ENCODE results near the gene ADSS1.
"Not testable (repeated sequence)": the region's sequence is repeated elsewhere in the genome, so short reads cannot be mapped to it uniquely, and the experiment has no call there.

ADSS1 gene

DNA sequence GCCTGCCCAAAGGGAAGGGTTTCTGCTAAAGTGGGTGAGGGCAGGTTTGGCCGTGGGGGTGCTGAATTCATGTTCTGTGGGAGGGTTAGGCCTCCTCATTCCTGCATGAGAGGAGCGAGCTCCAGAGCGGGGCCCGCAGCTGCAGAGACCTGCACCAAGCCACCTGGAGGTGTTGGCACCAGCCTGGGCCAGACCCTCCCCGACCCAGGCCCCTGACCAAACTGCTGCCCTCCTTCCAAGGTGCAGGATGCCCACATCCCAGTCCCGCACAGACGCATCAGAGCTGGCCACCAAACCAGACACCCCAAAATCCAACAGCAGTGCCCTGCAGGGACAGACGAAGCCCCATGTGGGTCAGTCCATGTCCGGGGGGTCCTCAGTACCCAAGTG lies 10.6 kb downstream of the ADSS1 start:
- no peak for DNase-seq (ENCODE audit: low spot score)

DNA sequence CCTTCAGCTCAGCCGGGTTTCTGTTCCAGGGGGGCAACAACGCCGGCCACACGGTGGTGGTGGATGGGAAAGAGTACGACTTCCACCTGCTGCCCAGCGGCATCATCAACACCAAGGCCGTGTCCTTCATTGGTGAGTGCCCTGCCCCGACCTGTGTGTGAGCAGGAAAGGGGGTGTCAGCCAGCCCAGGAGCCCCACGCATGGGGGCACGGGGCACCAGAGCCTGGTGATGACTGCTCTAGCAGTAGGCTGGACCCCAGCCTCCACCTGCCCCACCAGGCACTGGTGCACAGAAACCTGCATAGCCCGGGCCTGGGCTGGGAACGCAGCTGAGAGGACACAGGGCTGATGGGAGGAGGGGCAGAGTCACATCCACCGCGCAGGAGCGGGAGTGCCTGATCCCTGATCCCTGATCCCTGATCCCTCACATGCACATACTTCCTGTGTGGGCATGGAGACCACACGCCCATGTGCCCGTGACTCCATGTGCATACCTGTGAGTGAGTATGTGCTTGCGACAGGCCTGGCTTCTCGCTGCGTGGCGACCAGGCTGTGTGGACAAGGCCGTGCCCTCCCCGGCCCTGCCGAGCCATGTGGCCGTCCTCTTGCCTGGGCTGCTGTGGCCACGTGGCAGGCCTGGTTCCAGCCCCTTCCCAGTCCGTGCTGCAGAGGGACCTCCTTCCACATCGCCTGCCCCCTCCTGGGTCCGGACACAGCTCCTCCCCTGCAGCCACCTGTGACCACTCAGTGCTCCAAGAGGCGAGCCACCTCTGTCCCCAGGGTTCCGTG lies 11.2 kb downstream of the ADSS1 start:
- DNase-seq (ENCODE audit: low spot score), result no peak

DNA sequence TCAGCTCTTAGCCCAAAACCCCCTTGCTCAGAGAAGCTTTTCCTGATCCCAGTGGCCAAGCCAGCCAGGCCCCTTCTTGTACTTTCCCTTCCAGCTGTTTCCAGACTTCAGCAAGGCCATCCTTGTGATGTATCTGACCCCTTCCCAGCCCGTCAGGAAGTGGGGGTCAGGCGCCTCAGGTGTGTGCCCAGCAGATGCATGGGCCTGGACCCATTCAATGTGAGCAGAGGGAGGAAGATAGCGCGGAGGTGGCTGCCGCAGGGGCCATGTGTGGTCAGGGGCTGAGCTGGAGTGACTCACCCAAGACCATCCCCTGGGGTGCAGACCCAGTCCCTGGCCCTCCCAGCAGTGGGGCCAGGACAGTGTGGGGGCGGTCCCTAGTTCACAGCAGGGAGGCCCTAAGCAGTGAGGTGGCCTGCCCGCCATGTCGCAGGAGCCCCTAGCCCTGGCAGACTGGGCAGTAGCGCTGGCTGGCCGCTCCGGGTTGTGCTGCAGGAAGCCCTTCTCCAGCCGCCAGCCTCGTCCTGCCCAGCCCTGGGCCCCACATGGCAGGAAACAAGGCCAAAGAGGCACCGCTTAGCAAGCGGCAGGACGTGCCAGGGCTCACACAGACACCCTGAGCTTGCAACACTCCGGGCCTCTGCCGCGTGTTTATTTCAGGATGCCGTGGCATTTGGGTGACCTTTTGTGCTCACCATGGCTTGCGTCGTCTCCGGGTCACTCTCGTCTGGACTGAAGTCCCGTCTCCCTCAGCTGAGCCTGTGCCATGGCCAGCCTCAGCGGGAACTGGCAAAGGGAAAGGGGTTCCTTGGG lies 12.0 kb downstream of the ADSS1 start:
- DNase-seq (ENCODE audit: low spot score), result peak; percentile 70

DNA sequence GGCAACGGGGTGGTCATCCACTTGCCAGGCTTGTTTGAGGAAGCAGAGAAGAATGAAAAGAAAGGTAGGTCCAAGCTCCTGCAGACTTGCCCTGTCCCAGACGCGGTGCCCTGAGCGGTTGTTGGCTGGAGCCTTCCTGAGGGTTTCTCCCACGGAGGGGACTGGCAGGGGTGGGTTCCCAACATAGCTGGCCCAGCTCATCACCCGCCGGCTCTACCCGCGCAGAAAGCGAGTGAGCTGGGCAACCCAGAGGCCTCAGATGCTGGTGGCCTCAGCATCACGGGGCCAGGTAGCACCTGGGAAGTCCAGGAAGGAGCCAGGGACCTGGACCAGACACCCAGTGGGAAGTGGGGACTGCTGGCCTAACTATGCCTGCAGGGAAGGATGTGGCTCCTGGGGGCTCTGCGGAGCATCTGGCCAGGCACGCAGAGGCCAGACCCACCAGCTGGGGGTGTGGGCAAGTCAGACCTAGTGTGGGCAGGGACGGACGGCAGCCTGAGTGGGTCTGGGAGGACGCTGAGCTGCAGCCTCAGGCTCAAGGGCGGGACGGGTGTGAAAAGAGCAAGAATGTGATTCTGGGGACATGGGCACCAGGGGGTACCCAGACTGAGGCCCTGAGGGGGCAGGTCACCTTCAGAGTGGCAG lies 14.5 kb downstream of the ADSS1 start:
- DNase-seq (ENCODE audit: low spot score), result no peak

DNA sequence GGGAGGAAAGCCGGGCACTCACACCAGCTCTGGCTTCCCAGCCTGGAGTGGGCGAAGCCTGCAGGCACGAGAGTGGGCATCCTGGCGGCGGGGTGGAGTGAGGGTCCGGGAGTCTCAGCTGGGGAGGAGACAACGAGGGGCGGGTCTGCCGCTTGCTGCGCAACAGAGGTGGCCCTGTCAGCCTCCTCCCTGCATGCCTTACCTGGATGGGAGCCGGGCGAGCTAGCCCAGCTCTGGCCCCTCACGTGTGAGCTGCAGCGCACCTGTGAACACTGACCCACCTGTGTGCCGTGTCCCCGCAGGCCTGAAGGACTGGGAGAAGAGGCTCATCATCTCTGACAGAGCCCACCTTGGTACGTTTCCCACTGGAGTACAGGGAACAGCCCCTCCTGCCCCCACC lies 15.0 kb downstream of the ADSS1 start:
- no peak for DNase-seq (ENCODE audit: low spot score)

DNA sequence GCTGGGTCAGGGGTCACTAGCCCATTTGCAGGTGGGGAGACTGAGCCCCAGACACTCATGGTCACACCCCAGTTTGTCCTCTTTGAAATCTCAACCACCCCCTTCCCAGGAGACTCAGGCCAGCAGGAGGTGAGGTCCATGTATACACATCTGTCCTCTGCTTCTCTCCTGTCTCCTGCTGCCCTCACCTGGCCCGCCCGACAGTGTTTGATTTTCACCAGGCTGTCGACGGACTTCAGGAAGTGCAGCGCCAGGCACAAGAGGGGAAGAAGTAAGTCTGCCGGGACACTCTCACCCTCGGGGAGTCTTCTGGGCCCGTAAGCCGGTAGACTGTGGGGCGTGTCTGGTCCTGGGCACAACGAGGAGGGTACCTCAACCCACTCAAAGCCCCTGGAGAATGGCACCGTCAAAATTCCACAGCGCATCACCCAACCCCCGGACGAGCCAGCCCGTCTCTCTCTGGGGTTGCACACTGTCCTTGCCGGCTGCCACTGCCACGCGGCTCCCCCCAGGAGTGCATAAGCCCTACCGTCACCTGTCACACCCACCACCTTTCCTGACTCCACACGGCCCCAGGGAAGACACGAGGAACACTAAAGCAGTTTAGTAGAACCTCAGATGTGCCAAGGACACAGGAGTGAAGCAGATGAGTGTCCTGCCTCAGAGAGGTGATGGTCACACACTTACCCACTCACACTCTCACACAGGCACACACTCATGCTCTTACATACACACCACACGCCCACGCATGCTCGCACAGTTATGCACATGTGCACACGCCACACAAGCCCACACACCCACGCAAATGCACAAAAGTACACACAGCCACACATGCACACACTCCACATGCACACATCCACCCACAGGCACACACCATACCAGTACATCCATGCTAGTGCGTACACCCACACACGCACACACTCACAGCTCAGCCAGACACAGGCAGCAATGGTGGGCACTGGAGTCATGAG lies 15.8 kb downstream of the ADSS1 start:
- no peak for DNase-seq (ENCODE audit: low spot score)

DNA sequence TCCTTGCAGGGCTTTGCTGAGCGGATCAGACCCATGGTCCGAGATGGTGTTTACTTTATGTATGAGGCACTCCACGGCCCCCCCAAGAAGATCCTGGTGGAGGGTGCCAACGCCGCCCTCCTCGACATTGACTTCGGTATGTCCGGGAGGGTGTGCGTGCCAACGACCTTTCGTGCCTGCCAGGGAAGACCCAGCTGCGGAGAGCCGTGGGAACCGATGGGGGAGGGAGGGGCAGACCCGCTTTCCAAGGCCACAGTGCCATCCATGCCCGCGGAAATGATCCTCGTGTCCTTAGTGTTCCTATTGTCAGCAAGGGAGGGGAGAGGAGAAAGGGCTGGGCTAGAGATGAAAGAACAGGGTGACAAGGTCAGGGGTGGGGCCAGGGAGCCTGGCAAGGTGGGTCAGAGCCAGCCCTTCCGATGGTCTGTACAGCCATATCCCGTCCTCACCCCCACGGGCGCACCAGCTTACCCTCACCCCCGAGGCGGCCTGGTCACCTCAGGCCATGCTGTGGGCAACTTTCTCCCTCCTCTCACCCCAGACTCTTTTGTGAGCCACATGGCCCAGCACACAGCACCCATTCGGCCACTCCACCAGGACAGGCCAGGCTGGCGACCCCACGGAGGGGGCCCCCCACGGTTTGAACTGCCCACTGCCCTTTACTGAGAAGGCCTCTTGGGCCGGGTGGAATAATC lies 17.2 kb downstream of the ADSS1 start:
- no peak for DNase-seq (ENCODE audit: low spot score)

DNA sequence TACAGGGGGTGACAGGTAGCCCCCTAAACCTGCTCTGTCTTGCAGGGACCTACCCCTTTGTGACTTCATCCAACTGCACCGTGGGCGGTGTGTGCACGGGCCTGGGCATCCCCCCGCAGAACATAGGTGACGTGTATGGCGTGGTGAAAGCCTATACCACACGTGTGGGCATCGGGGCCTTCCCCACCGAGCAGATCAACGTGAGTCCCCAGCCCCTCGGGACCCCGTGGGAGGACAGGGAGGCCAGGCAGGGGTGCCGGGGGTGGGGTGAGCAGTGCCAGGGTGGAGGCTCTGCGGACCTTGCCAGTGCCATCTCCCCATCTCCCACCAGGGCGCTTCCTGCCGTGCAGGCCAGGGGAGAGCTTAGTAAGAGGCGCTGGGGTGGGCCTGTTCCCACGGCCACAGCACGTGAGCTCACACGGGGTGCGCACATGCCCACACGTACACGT lies 17.8 kb downstream of the ADSS1 start:
- DNase-seq (ENCODE audit: low spot score), result no peak

DNA sequence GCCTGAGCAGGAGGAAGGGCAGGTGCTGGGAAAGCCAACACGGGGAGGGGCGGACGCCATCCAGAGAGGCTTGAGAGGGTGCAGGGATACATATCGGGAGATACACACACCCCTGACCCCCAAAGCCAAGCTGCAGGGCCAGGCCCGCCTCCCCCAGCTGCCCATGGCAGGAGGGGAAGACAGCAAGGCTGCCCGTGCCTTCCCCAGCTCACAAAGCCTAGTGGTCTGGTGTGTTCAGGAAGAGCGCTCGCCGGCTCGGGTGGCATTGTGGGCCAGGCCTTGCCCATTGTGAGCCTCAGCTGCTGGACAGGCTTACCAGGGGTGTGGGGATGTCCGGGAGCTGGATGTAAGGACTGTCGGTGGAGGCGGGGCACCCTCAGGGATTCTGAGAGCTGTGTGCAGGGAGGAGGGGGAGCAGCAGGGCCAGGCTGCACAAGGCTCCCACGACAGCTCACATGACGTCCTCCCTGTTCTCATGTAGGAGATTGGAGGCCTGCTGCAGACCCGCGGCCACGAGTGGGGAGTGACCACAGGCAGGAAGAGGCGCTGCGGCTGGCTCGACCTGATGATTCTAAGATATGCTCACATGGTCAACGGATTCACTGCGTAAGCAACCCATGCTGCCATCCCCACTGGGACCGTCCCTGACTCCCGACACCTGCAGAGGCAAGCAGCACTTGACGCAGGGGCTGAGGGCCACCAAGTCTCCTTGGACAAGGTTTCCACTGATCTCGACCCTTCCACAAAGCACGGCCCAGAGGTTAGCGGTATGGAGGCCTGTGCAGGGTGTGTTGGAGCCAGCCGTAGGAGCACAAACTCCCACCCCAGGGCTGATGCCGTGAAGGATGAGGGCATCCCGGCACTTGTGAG lies 18.8 kb downstream of the ADSS1 start:
- no peak for DNase-seq (ENCODE audit: low spot score)

DNA sequence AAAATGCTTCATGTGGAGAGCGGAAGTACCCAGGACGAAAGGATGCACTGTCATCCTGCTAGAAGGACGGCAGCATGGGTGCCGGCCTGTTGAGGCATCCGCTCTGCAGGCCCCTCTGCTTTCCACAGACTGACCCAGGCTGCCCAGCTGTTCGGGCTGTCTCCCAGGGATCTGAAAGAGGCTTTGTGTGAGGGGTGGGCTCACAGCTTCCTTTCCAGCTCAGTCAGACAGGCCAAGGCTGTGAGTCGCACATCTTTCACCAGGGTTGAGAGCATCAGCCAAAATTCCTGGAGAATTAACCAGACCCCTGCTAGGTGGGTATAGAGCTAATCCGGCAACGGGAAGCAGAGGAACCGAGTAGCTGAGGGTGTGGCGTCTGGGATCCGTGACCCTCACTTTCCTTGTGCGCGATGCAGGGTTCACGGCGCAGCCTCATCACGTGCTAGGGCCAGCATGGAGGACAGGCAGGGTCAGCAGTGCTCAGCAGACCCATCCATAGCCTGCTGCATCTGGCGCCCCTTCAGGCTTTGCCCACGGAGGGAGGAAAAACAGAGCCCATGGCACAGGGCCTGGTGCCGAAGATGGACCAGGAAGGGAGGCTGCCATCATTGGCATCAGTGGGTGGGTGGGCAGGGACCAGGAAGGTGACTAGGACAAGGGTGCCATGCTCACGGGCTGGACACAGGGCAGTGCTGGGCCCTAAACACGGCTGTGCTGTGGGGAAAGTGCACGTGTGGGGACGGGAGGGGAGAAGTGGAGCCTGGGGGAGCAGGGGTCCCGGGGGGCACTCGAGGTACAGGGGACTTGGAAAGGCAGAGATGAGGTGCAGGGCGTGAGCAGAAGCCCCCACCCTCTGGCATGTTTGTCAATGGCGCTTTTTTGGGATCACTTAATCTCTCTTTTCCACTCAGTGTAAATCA lies 19.7 kb downstream of the ADSS1 start:
- DNase-seq (ENCODE audit: low spot score), result no peak

DNA sequence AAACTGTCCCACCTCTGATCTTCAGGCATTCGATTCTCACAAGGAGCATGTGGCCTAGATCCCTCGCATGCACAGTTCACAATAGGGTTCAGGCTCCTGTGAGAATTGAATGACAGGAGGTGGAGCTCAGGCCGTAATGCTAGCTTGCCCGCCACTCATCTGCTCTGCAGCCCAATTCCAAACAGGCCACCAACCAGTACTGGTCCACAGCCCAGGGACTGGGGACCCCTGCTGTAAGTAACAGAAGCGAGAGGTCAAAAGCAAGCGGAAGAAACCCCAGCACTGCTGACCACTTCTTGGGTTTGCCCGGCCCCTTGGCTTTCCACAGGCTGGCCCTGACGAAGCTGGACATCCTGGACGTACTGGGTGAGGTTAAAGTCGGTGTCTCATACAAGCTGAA lies 20.5 kb downstream of the ADSS1 start:
- no peak for DNase-seq (ENCODE audit: low spot score)

DNA sequence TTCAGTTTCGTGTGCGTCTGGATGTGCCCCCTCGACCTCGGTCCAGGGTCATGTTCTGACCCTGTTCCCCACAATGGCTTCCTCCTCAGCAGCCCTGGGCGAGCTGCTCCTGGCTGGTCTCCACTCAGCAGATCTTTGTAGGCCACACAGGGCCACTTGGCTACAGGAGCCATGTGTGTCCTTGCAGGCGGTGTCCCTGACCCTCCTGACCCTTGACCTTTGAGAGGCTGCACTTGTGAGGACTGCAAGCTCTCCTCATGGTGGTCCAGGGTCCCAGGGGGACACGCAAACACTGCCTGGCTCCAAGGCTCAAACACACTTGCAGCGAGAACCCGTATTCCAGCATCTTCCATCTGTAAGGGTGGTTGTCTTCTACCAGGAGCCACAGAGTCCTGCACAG lies 21.4 kb downstream of the ADSS1 start:
- no peak for DNase-seq (ENCODE audit: low spot score)

DNA sequence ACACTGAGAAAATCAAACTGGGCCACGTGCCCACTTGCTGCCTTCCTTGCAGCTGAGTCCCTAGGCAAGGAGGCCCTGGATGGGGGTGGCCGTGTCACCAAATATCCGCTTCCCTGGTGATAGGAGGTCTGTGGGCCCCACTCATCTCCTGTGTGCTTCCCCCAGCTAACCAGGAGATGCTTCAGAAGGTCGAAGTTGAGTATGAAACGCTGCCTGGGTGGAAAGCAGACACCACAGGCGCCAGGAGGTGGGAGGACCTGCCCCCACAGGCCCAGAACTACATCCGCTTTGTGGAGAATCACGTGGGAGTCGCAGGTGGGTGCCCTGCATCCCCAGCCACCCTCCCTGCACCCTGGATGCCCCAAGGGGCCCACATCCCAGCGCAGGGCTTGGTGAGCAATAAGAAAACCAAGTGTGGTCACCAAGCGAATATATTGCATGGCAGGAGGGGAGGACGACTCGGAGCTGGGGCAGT lies 22.1 kb downstream of the ADSS1 start:
- DNase-seq (ENCODE audit: low spot score), result no peak

DNA sequence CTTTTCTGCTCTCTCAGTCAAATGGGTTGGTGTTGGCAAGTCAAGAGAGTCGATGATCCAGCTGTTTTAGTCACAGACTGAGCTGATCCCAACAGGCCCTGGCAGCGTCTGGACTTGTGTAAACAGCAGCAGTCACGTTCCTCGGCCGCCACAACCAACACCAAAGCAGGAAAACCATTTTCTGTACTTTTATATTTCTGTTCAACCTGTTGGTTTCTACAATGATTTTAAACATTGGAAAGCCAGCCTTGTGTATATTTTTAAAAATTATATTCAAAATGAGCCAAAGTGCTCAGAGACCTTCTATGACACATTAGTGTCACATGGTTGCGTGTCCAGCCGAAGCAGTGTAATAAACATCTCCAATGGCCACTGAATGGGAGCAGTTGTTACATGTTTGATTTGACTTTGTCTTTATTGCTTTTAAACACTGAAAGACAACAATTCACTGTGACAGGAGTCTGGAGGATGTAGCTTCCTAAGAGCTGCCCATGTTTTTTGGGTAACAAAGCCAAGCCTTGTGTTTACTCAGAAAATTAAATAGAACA lies 23.0 kb downstream of the ADSS1 start:
- peak; percentile 71 for DNase-seq (ENCODE audit: low spot score)

DNA sequence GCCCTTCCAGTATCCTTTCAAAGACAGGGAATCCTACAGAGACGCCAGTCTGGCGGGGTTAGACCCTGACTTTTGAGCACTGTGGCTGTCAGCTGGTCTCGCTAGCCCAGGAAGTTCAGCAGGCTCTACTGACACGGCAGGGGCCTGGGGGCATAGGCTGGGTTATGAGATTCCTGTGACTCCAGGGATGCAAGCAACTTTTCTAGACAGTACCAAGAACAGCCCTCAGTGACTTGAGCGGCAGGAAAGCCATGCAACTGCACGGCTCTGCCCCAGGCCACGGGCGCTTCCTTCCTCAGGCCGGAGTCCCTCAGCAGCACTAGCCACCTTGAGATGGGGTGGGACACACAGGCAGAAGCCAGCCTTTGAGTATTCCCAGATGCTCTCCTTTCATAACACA lies 23.8 kb downstream of the ADSS1 start:
- DNase-seq (ENCODE audit: low spot score), result no peak

DNA sequence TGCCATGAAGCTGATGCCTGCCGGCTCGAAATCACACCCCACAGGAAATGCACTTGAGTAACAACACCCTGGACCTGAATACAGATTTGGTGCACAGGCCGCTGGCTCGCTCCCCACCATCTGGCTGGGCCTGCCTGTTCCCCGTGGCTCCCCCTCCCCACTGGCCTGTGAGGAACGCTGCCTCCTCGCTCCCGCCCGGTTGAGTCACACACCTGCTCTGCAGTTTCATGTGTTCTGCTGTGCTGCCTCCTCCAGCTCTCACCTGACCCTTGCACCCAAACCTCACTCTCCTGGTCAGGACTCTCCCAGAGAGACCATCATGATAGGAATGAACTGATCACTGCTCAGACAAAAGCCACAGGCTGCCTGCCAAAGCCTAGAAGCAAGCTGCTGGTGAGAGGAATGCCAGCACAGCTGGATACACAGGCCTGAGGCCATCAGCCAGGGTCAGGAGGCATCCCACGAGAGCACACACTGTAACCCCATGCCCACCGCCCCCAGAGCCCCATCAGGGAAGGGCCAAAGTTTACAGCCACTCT lies 25.2 kb downstream of the ADSS1 start:
- DNase-seq (ENCODE audit: low spot score), result peak; percentile 77

DNA sequence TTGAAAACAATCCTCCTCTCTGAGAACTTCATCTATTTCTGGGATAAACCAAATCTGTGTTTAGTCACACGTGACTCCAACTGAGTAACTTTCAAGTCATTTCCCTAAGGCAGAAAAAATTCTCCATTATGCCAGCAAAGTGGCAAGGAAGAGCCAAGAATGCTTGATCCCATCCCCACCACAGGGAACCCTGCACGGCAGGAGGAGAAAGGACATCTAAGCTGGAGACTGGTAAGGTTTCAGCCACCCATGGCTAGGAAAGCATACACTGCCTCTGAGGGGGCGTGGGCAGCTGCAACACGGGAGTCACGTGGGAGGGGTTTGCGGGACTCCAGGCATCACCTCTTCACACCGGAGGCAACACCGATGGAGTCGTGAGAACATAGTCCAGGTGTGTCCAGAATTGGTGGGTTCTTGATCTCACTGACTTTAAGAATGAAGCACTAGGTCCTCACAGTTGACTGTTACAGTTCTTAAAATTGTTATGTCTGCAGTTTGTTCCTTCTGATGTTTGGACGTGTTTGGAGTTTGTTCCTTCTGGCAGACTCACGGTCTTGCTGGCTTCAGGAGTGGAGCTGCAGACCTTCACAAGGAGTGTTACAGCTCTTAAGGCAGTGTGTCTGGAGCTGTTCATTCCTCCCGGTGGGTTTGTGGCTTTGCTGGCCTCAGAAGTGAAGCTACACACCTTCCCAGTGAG lies 26.2 kb downstream of the ADSS1 start:
- no peak for DNase-seq (ENCODE audit: low spot score)

DNA sequence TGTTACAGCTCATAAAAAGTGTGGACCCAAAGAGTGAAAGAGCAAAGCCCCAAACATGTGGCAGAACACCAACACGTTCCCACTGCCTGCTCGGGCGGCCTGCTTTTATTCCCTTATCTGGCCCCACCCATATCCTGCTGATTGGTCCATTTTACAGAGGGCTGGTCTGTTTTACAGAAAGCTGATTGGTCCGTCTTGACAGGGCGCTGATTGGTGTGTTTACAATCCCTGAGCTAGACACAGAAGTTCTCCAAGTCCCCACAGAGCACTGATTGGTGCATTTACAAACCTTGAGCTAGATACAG lies 26.7 kb downstream of the ADSS1 start:
- not testable (repeated sequence) for DNase-seq (ENCODE audit: low spot score)
